Epithelial cell of proximal tubule (primary cell): Measurements from ENCODE around the gene SLC22A14. TPM values are rescaled to one million over a fixed set of nuclear protein-coding genes. Genes with fewer than 3 reads are reported as not detected.
"Not testable (repeated sequence)": the region's sequence is repeated elsewhere in the genome, so short reads cannot be mapped to it uniquely, and the experiment has no call there.

ENCODE experiments used
- DNase-seq: peaks from one replicate; pipeline ENCODE4 v3.0.0-alpha.2; 2011; ENCODE audit warnings: low read depth
- H3K4me3 ChIP-seq: 2 replicates; pipeline ENCODE4 v1.5.1; 2011; ENCODE audit warnings: low read depth, mild to moderate bottlenecking, low read length
- total RNA-seq: library from RNA; depleted of rRNA; stranded (reverse); fragments of >200 nt; gene quantifications from 2 replicates; pipeline ENCODE4 v1.2.3, GENCODE V29; 2015
- TF ChIP-seq, protein P1 (sequence below): conservative IDR thresholded peaks from 2 replicates; pipeline ENCODE4 v1.5.1; 2012; ENCODE audit warnings: low read depth, mild to moderate bottlenecking, low read length

The SLC22A14 gene, protein sequence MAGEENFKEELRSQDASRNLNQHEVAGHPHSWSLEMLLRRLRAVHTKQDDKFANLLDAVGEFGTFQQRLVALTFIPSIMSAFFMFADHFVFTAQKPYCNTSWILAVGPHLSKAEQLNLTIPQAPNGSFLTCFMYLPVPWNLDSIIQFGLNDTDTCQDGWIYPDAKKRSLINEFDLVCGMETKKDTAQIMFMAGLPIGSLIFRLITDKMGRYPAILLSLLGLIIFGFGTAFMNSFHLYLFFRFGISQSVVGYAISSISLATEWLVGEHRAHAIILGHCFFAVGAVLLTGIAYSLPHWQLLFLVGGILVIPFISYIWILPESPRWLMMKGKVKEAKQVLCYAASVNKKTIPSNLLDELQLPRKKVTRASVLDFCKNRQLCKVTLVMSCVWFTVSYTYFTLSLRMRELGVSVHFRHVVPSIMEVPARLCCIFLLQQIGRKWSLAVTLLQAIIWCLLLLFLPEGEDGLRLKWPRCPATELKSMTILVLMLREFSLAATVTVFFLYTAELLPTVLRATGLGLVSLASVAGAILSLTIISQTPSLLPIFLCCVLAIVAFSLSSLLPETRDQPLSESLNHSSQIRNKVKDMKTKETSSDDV
- total RNA-seq = not detected in 2 replicates

GRCh38 chr3:38281895-38282686 is at the start of gene SLC22A14:
SLC22A14 (plus strand) TSS chr3:38282294; CDS start chr3:38306027, 23,733 bp downstream.
- no peak for DNase-seq
- TF ChIP-seq, protein P1, sequence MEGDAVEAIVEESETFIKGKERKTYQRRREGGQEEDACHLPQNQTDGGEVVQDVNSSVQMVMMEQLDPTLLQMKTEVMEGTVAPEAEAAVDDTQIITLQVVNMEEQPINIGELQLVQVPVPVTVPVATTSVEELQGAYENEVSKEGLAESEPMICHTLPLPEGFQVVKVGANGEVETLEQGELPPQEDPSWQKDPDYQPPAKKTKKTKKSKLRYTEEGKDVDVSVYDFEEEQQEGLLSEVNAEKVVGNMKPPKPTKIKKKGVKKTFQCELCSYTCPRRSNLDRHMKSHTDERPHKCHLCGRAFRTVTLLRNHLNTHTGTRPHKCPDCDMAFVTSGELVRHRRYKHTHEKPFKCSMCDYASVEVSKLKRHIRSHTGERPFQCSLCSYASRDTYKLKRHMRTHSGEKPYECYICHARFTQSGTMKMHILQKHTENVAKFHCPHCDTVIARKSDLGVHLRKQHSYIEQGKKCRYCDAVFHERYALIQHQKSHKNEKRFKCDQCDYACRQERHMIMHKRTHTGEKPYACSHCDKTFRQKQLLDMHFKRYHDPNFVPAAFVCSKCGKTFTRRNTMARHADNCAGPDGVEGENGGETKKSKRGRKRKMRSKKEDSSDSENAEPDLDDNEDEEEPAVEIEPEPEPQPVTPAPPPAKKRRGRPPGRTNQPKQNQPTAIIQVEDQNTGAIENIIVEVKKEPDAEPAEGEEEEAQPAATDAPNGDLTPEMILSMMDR = peak; percentile 48
- H3K4me3 ChIP-seq = no peak within 1 kb of the TSS

- H3K4me3 ChIP-seq = no peak overlapping the region
- DNase-seq = no peak
- TF ChIP-seq, protein P1 = no peak
Observed at GRCh38 chr3:38232701-38233100, 49.4 kb upstream of the SLC22A14 start.

DNA sequence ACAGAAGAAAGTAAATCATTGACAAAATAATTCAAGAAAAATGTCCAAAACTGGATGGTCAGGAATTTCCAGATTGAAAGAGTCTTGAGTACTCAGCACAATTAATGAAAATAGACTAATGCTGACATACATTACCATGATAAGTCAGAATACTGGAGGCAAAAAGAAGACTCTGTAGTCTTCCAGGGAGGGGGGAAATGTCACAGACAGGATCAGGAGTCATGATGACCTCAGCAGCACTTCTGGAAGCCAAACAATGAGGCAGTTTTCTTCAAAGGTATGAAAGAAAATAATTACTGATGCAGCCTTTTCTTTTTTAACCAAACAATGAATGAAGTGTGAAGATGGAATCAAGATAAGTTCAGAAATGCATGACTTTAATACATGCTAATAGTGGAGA is 46.6 kb upstream of the SLC22A14 start:
- no peak for DNase-seq
- TF ChIP-seq, protein P1 = no peak

GRCh38 chr3:38238416-38239008 is 43.6 kb upstream of the SLC22A14 start:
- TF ChIP-seq, protein P1 = no peak
- no peak overlapping the region for H3K4me3 ChIP-seq
- DNase-seq = no peak

More for the DNA sequence above, 46.6 kb upstream of the SLC22A14 start:
- H3K4me3 ChIP-seq = no peak overlapping the region

GRCh38 chr3:38242812-38243211 is 39.3 kb upstream of the SLC22A14 start:
- not testable (repeated sequence) for H3K4me3 ChIP-seq, DNase-seq

GRCh38 chr3:38245930-38246329 is 36.2 kb upstream of the SLC22A14 start:
- TF ChIP-seq, protein P1 = no peak
- DNase-seq = no peak
- H3K4me3 ChIP-seq = no peak overlapping the region

DNA sequence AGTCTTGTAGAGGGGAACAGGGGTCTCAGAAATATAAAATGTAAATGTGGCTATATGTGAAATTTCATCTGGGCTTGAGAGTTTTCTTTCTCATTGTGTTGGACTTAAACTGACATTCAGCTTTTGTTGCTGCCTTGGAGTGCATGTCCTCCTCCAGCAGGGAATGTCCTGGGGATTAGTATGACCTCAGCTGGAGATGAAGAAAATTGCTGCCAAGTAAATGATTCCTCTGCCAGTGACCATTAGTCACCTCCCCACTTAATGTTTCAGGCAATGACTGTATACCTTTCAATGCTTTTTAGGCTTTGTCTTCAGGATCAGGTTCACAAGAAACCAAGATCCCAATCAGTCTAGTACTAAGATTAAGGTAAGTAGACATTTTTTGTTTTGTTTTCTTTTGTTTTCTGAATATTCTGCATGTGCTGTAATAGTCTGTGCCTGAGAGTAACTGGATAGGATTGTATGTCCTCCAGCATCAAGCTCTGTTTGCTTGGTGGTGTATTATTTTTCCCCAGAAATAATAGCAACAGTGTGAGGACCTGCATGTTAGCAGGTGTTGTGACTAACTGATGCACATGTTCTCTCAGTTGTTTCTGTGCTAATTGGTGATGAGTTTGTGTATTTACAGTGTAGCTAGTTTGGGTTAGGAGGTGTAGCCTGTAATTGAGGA is 34.6 kb upstream of the SLC22A14 start:
- peak; percentile 79 for DNase-seq
- TF ChIP-seq, protein P1 = peak; percentile 41
- H3K4me3 ChIP-seq = no peak overlapping the region
